ENCODE results near the gene BCAN.

- TF ChIP-seq CTCF (conservative IDR thresholded peaks at IDR 0.05) (no peak), ZFX (IDR thresholded peaks at IDR 0.05) (no peak)
These were observed 20.8 kb downstream of the BCAN start for GRCh38 chr1:156662800-156663055.
